Calu3 (cell line): Measurements from ENCODE around the gene KRTAP10-6. TPM values are rescaled to one million over a fixed set of nuclear protein-coding genes. Genes with fewer than 3 reads are reported as not detected.
"Not testable (repeated sequence)": the region's sequence is repeated elsewhere in the genome, so short reads cannot be mapped to it uniquely, and the experiment has no call there.

Source experiments
- BruUV-seq: library from RNA; stranded (reverse); fragments of 400-500 nt; replicated peaks from 2 replicates; lab custom pipeline; 2021; lab: Mats Ljungman, UMichigan
- CTCF ChIA-PET: fragments of 300-600 bp; sonication (Branson Sonifier 250); formaldehyde crosslinking; loops from one replicate; lab custom pipeline; 2022; ENCODE audit warnings: antibody characterized with exemption; lab: Charles Lee
- DNase-seq: peaks from one replicate; pipeline ENCODE4 v3.0.0; 2022
- H3K27ac Mint-ChIP-seq: one replicate; pipeline ENCODE4 v1.8.0; 2022; ENCODE audit warnings: mixed read lengths; ENCODE audit not compliant: unreplicated experiment
- H3K27me3 Mint-ChIP-seq: one replicate; pipeline ENCODE4 v1.8.0; 2022; ENCODE audit warnings: mixed read lengths; ENCODE audit not compliant: unreplicated experiment
- H3K36me3 Mint-ChIP-seq: one replicate; pipeline ENCODE4 v1.8.0; 2022; ENCODE audit warnings: mild to moderate bottlenecking, moderate library complexity, mixed read lengths; ENCODE audit not compliant: insufficient read depth, unreplicated experiment
- H3K4me1 Mint-ChIP-seq: one replicate; pipeline ENCODE4 v1.8.0; 2022; ENCODE audit warnings: mild to moderate bottlenecking, low read depth, mixed read lengths; ENCODE audit not compliant: unreplicated experiment
- H3K4me3 Mint-ChIP-seq: one replicate; pipeline ENCODE4 v1.8.0; 2022; ENCODE audit warnings: mild to moderate bottlenecking, low read depth, moderate library complexity, mixed read lengths; ENCODE audit not compliant: unreplicated experiment
- H3K9me3 Mint-ChIP-seq: one replicate; pipeline ENCODE4 v1.8.0; 2022; ENCODE audit warnings: low read depth, mixed read lengths; ENCODE audit not compliant: unreplicated experiment
- CTCF ChIP-seq: fragments of 200-600 bp; IDR thresholded peaks from one replicate; pipeline ENCODE4 v1.8.0; 2022; ENCODE audit warnings: antibody characterized with exemption; ENCODE audit not compliant: unreplicated experiment
- intact Hi-C: fragments of 100-400 bp; cut with micrococcal nuclease; formaldehyde crosslinking; loops from one replicate; pipeline ENCODE4 v1.10.0; 2022; ENCODE audit not compliant: unreplicated experiment
- total RNA-seq: library from RNA; stranded (reverse); gene quantifications from 2 replicates; pipeline ENCODE4 v1.2.3, GENCODE V29; 2022

The KRTAP10-6 gene
- total RNA-seq, 1 experiment from 2014 or later = not detected

GRCh38 chr21:44550807-44551206 lies 41.5 kb downstream of the KRTAP10-6 start:
- peaks cover 9% of the 10 kb centered on the region for H3K4me1 Mint-ChIP-seq
- no TSS peak for BruUV-seq
- H3K27ac Mint-ChIP-seq = no peak overlapping the region
- peaks cover 100% of the 10 kb centered on the region for H3K27me3 Mint-ChIP-seq
- peaks cover 3% of the 10 kb centered on the region for H3K9me3 Mint-ChIP-seq
- no peak for TF ChIP-seq CTCF
- CTCF ChIA-PET = interaction anchor here (1.3 kb wide), 1 partner anchor 42 kb away, joined by 3 read pairs; the partner anchor contains the start of gene KRTAP10-6
- no peak for DNase-seq
- H3K4me3 Mint-ChIP-seq = no peak overlapping the region
- H3K36me3 Mint-ChIP-seq = no peaks in the 10 kb centered on the region
- intact Hi-C loops = no loop called here

- H3K4me3 Mint-ChIP-seq, DNase-seq, BruUV-seq, H3K4me1 Mint-ChIP-seq, H3K9me3 Mint-ChIP-seq, intact Hi-C loops, H3K27ac Mint-ChIP-seq, H3K36me3 Mint-ChIP-seq: not testable (repeated sequence)
- peaks cover 100% of the 10 kb centered on the region for H3K27me3 Mint-ChIP-seq
- CTCF ChIA-PET = interaction anchor here (1.3 kb wide), 1 partner anchor 42 kb away, joined by 3 read pairs; the partner anchor contains the start of gene KRTAP10-6
Observed at GRCh38 chr21:44550285-44550684, 42.0 kb downstream of the KRTAP10-6 start.

GRCh38 chr21:44549525-44550211 lies 42.6 kb downstream of the KRTAP10-6 start:
- Mint-ChIP-seq H3K4me1 (peaks cover 9% of the 10 kb centered on the region), H3K9me3 (peaks cover 3% of the 10 kb centered on the region), H3K4me3 (no peak overlapping the region), H3K27ac (no peak overlapping the region), H3K27me3 (peaks cover 98% of the 10 kb centered on the region), H3K36me3 (no peaks in the 10 kb centered on the region)
- no peak for DNase-seq
- CTCF ChIA-PET = interaction anchor here (1.3 kb wide), 1 partner anchor 43 kb away, joined by 3 read pairs; the partner anchor contains the start of gene KRTAP10-6
- no peak for TF ChIP-seq CTCF
- intact Hi-C loops = no loop called here
- no TSS peak for BruUV-seq

- H3K4me1 Mint-ChIP-seq = peaks cover 9% of the 10 kb centered on the region
- H3K4me3 Mint-ChIP-seq = no peak overlapping the region
- no peaks in the 10 kb centered on the region for H3K36me3 Mint-ChIP-seq
Observed at GRCh38 chr21:44548922-44549321, 43.4 kb downstream of the KRTAP10-6 start.

More at GRCh38 chr21:44548922-44549321, 43.4 kb downstream of the KRTAP10-6 start:
- no peak for TF ChIP-seq CTCF
- Mint-ChIP-seq H3K27ac (no peak overlapping the region), H3K9me3 (peaks cover 3% of the 10 kb centered on the region), H3K27me3 (peaks cover 90% of the 10 kb centered on the region)
- BruUV-seq = no TSS peak
- intact Hi-C loops = no loop called here
- CTCF ChIA-PET = no interaction called here
- DNase-seq = no peak
